Pancreas (tissue), 10 donors: ENCODE measurements around the gene ADCY1. TPM values are rescaled to one million over a fixed set of nuclear protein-coding genes. Genes with fewer than 3 reads are reported as not detected.
"Not testable (repeated sequence)": the region's sequence is repeated elsewhere in the genome, so short reads cannot be mapped to it uniquely, and the experiment has no call there.

Experiments
- ATAC-seq, 4 donors: fragments of 200-7000 bp; cut with Tn5 transposase; one replicate each; pipeline versions ENCODE4 v1.8.0 to v1.9.1; 2020; ENCODE audit warnings: mild to moderate bottlenecking in 4 of 4, moderate library complexity in 4 of 4
- DNase-seq, 6 donors: peaks; one replicate each; pipeline ENCODE4 v3.0.0-alpha.2; 2020
- FAIRE-seq: peaks from 2 replicates; lab custom pipeline; 2012; peaks lifted over from hg19 to GRCh38; lab: Jason Lieb, UNC
- H3K27ac ChIP-seq, 4 donors: fragments of 200-600 bp; sonication (generic); 1 replicate in 3 of 4; 2 replicates in 1 of 4; pipeline versions ENCODE4 v1.5.0 to v1.8.0; 2020
- H3K27me3 ChIP-seq, 4 donors: fragments of 200-600 bp; one replicate each; pipeline ENCODE4 v1.8.0; 2021
- H3K36me3 ChIP-seq, 3 donors: fragments of 200-600 bp; sonication (generic) in 1 of 3; one replicate each; pipeline versions ENCODE4 v1.5.0 to v1.8.0; 2020 to 2021
- H3K4me1 ChIP-seq, 3 donors: fragments of 200-600 bp; one replicate each; pipeline ENCODE4 v1.8.0; 2021
- H3K4me3 ChIP-seq, 4 donors: fragments of 200-600 bp; sonication (generic) in 2 of 4; one replicate each; pipeline versions ENCODE4 v1.5.0 to v1.8.0; 2020 to 2021
- H3K9me3 ChIP-seq, 4 donors: fragments of 200-600 bp; one replicate each; pipeline ENCODE4 v1.8.0; 2021
- WGBS, 2 donors: extraction: QIAGEN DNeasy Blood & Tissue Kit; methylation state at CpG; one replicate each; pipeline ENCODE4 v1.1.7; 2013; 5-methylcytosine and 5-hydroxymethylcytosine counted together
- intact Hi-C, 3 donors: fragments of 100-400 bp; cut with DNase I; formaldehyde crosslinking; loops; one replicate each; pipeline versions ENCODE4 v1.11.1 to v1.14.2; 2022
- polyA plus RNA-seq, 2 donors: library from polyadenylated mRNA; stranded (reverse); fragments of 200-250 nt; gene quantifications; one replicate each; pipeline ENCODE4 v1.2.3, GENCODE V29; 2013
- total RNA-seq, 6 donors: library from RNA; stranded (reverse); fragmentation: NEBNext Ultra II Directional in 4 of 6; extraction: Animal tissue kit (Norgen Biotek cat#: 25700) in 4 of 6; gene quantifications; one replicate each; pipeline versions ENCODE4 v1.2.1 to v1.2.4, GENCODE V29; 2021 to 2023
- TF ChIP-seq, protein P1 (sequence below), 4 donors: fragments of 200-600 bp; sonication (generic) in 3 of 4; IDR thresholded peaks; one replicate each; pipeline versions ENCODE4 v1.5.0 to v1.8.0; 2021; ENCODE audit warnings: antibody characterized with exemption in 4 of 4
- donor health status: healthy with polysubstance abuse.
- donor health status: DM: no; HTN: no; CAD: no; lungs with moderate emphysema.
- donor health status: DM: no; HTN: no; CAD: no.
- donor health status: control.
- donor health status: control.
- donor health status: Bipolar disorder and iron deficiency.
- donor health status: DM: yes; HTN: yes; CAD: no.
- donor health status: DM: no; HTN: no; CAD: no.
- donor health status: DM: no; HTN: no; CAD: no.
- donor health status: DM: yes; HTN: yes; CAD: no.

Gene ADCY1
- total RNA-seq (1 to 10 TPM; 2.3 to 5.8 (median 4.5) TPM), polyA plus RNA-seq (1 to 10 TPM; 1.0 to 4.3 TPM)

DNA sequence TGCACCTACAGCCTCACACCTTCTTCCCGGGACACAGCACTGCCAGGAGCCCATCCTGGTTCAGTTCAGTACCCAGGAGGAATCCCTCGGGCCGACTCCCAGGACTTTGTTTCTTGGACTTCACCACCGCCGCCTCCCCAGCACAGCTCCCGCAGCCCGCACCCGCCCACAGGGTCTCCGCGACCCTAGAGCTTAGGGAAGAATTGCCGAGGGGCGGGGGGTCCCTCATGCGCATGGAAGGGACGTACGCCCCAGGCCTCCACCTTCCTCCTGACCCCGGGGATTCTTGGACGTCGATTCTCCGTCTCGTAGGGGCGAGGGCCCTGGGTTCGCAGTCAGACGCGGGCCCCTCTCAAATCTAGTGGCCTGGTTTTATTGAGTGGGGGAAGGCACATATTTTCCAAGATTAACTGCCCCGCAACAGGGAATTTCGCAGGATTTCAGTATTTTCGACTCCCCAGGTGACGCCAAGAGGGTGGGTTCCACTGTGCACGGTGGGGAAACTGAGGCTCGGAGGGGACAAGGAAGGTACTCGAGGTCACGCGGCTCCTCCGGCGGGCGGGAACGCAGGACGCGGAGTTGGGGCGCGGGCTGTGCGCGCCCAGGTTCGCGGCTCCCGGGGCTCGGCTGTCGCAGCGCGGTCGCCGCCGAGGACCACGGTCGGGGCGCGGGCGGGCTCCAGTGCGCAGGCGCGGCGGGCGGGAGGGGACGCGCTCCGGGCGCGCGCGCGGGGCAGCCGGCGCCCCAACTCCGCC lies at the start of gene ADCY1:
ADCY1 (plus strand) TSS at position 708 of the 755 bp plus-strand sequence. CDS start 176 bp downstream, outside the sequence.
- no peaks in the 10 kb centered on the region for H3K9me3 ChIP-seq
- H3K4me3 ChIP-seq: peak within 1 kb of the TSS; percentile 34 to 68 (median 48)
- ATAC-seq (peak in 2 of 4 donors; percentile 25 to 55), DNase-seq (peak in 2 of 6 donors; percentile 69 to 71), FAIRE-seq (no peak)
- TF ChIP-seq, protein P1, sequence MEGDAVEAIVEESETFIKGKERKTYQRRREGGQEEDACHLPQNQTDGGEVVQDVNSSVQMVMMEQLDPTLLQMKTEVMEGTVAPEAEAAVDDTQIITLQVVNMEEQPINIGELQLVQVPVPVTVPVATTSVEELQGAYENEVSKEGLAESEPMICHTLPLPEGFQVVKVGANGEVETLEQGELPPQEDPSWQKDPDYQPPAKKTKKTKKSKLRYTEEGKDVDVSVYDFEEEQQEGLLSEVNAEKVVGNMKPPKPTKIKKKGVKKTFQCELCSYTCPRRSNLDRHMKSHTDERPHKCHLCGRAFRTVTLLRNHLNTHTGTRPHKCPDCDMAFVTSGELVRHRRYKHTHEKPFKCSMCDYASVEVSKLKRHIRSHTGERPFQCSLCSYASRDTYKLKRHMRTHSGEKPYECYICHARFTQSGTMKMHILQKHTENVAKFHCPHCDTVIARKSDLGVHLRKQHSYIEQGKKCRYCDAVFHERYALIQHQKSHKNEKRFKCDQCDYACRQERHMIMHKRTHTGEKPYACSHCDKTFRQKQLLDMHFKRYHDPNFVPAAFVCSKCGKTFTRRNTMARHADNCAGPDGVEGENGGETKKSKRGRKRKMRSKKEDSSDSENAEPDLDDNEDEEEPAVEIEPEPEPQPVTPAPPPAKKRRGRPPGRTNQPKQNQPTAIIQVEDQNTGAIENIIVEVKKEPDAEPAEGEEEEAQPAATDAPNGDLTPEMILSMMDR (IDR thresholded peaks at IDR 0.05): no peak
- intact Hi-C loops: no loop called here
- no peaks in the 10 kb centered on the region for H3K36me3 ChIP-seq
- no peaks in the 10 kb centered on the region for H3K27me3 ChIP-seq
- 19 to 20% methylated on average over 57 to 74 of the region's 74 CpGs for WGBS, 2 donors
- no peak within 1 kb of the TSS for H3K27ac ChIP-seq
- no peaks in the 10 kb centered on the region for H3K4me1 ChIP-seq

- intact Hi-C loops: no loop called here
These were observed 49.7 kb upstream of the ADCY1 start for GRCh38 chr7:45524445-45524844.

GRCh38 chr7:45525057-45525456 lies 49.1 kb upstream of the ADCY1 start:
- no peak for ATAC-seq
- Histone ChIP-seq H3K36me3 (no peaks in the 10 kb centered on the region), H3K9me3 (no peaks in the 10 kb centered on the region), H3K4me3 (no peak overlapping the region), H3K27ac (no peak overlapping the region), H3K27me3 (no peaks in the 10 kb centered on the region), H3K4me1 (no peaks in the 10 kb centered on the region)
- no peak for DNase-seq
- TF ChIP-seq, protein P1 (IDR thresholded peaks at IDR 0.05): no peak
- intact Hi-C loops: no loop called here
- FAIRE-seq: no peak

More at GRCh38 chr7:45524445-45524844, 49.7 kb upstream of the ADCY1 start:
- no peaks in the 10 kb centered on the region for H3K9me3 ChIP-seq
- WGBS, 2 donors: 41 to 44% methylated on average over 5 of the region's 5 CpGs
- DNase-seq (no peak), ATAC-seq (peak in 2 of 4 donors; percentile 60 to 61), FAIRE-seq (no peak)
- no peak overlapping the region for H3K27ac ChIP-seq
- no peak overlapping the region for H3K4me3 ChIP-seq
- no peaks in the 10 kb centered on the region for H3K4me1 ChIP-seq
- H3K36me3 ChIP-seq: no peaks in the 10 kb centered on the region
- H3K27me3 ChIP-seq: no peaks in the 10 kb centered on the region
- TF ChIP-seq, protein P1 (IDR thresholded peaks at IDR 0.05): no peak

- no peak for FAIRE-seq
These were observed 30.7 kb upstream of the ADCY1 start for GRCh38 chr7:45543473-45543872.

GRCh38 chr7:45545105-45545710 lies 29.0 kb upstream of the ADCY1 start:
- H3K36me3 ChIP-seq, intact Hi-C loops, H3K4me1 ChIP-seq, ATAC-seq, H3K27ac ChIP-seq, H3K27me3 ChIP-seq, DNase-seq, H3K4me3 ChIP-seq, H3K9me3 ChIP-seq: not testable (repeated sequence)
- FAIRE-seq: peak; percentile 9
- 73 to 79% methylated on average over 3 of the region's 3 CpGs for WGBS, 2 donors

More at GRCh38 chr7:45543473-45543872, 30.7 kb upstream of the ADCY1 start:
- ATAC-seq (no peak), DNase-seq (no peak)
- H3K27me3 ChIP-seq: no peaks in the 10 kb centered on the region
- no peak overlapping the region for H3K27ac ChIP-seq
- WGBS, 2 donors: 20 to 24% methylated on average over 3 of the region's 3 CpGs
- H3K4me3 ChIP-seq: no peak overlapping the region
- H3K4me1 ChIP-seq: no peaks in the 10 kb centered on the region
- intact Hi-C loops: no loop called here
- H3K9me3 ChIP-seq: no peaks in the 10 kb centered on the region
- no peaks in the 10 kb centered on the region for H3K36me3 ChIP-seq
- TF ChIP-seq, protein P1 (IDR thresholded peaks at IDR 0.05): no peak

DNA sequence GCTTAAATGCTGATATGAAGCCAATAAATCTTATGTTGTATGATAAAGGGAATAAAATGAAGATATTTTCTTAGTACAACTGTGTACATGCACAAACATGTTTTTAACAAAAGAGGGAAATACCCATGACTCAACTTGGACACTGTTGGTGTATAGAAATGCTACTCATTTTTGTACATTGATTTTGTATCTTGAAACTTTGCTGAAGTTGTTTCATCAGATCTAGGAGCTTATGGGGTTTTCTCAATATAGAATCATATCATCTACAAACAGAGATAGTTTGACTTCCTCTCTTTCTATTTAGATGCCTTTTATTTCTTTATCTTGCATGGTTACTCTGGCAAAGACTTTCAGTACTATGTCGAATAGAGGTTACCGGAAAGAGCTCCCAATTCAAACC lies 25.3 kb upstream of the ADCY1 start:
- H3K9me3 ChIP-seq, H3K36me3 ChIP-seq, H3K4me1 ChIP-seq, ATAC-seq, DNase-seq, FAIRE-seq, H3K27ac ChIP-seq, intact Hi-C loops, H3K4me3 ChIP-seq, H3K27me3 ChIP-seq: not testable (repeated sequence)
- WGBS, 2 donors: 75 to 86% methylated on average over 2 of the region's 2 CpGs
